Fibroblast of lung (primary cell): Measurements from ENCODE around the gene DPYD.

ENCODE experiments used
- EZH2 ChIP-seq: IDR thresholded peaks from 2 replicates; pipeline ENCODE4 v1.5.1; 2012; ENCODE audit warnings: low read length, control low read depth, mild to moderate bottlenecking; ENCODE audit errors: missing control alignments
- TF ChIP-seq, protein P1 (sequence below), 2 donors: IDR thresholded peaks in 1 of 2; conservative IDR thresholded peaks in 1 of 2; 1 replicate in 1 of 2; 2 replicates in 1 of 2; pipeline ENCODE4 v1.5.1; 2011 to 2012; ENCODE audit warnings: low read length in 2 of 2, control low read depth in 1 of 2, inconsistent platforms in 1 of 2, low read depth in 1 of 2, mild to moderate bottlenecking in 1 of 2

DNA sequence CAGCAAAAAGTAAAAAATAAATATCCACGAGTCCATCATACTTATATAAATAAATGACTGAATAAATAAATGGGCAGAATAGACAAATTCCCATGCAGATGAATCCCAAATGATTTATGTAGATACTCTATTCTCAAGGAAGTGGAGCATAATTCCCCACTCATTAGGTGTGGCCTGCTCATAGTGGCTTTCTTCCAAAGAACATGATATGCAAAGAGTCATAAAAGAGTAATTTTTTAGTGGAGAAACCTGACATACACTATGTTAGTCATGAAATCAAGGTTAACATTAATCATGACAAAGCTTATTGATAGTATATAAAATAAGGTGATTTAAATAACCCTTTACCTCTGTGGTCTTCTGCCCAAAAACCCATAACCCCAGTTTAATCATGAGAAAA, 298.9 kb downstream of the DPYD start:
- TF ChIP-seq, protein P1, sequence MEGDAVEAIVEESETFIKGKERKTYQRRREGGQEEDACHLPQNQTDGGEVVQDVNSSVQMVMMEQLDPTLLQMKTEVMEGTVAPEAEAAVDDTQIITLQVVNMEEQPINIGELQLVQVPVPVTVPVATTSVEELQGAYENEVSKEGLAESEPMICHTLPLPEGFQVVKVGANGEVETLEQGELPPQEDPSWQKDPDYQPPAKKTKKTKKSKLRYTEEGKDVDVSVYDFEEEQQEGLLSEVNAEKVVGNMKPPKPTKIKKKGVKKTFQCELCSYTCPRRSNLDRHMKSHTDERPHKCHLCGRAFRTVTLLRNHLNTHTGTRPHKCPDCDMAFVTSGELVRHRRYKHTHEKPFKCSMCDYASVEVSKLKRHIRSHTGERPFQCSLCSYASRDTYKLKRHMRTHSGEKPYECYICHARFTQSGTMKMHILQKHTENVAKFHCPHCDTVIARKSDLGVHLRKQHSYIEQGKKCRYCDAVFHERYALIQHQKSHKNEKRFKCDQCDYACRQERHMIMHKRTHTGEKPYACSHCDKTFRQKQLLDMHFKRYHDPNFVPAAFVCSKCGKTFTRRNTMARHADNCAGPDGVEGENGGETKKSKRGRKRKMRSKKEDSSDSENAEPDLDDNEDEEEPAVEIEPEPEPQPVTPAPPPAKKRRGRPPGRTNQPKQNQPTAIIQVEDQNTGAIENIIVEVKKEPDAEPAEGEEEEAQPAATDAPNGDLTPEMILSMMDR (conservative IDR thresholded peaks at IDR 0.05 in 1 of 2, IDR thresholded peaks at IDR 0.05 in 1 of 2; ENCODE audit: low read depth in 1 of 2, low read length in 2 of 2) = no peak
- no peak for TF ChIP-seq EZH2
